Activated CD4-positive, CD25-positive, alpha-beta regulatory T cell treated with anti-CD3 and anti-CD28 coated beads, Interleukin-2, amount 50 U/mL, for 16 hours (primary cell): Measurements from ENCODE around the gene ALAD.
"Not testable (repeated sequence)": the region's sequence is repeated elsewhere in the genome, so short reads cannot be mapped to it uniquely, and the experiment has no call there.

Experiments used
- DNase-seq: peaks from one replicate; pipeline ENCODE4 v3.0.0-alpha.2; 2020; ENCODE audit warnings: low read depth, low spot score

Gene ALAD

DNA sequence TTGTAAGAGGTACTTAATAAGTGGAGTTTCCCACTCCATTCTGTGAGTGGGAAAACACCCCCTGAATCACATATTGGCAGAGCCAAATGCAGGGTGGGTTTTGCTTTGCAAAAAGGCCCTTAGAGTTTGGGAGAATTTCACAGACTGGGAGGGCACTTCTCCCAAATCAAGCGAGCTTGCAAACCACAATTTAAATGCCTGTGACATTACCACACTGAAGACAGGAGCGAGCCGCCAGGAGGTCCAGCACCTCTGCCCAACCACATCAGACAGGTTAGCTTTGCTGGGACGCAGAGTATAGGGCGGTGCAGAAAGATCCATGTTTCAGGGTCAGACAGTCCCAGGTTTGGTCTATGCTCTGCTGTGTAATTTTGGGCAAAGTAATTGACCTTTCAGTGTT, 2.3 kb downstream of the ALAD start:
- no peak for DNase-seq

DNA sequence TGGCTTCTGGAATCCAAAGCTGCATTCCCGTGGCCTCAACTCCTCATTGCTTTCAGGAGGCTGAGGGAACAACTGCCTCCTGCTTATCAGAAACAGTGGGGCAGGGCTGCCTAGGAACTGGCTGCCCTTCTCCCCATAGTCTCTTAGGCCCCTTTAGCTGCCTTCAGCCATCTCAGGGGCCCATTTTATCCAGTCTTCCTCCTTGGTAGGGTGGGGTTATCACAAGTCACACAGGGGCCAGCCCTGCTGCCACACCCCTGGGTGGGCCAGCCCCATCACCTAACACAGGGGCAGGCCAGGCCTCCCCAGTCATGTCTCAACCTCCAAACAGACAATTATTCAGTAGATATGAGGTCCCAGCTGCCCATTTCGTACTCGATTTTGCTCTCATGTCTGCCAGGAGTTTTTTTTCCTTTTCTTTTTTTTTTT, 3.9 kb downstream of the ALAD start:
- DNase-seq, result no peak

DNA sequence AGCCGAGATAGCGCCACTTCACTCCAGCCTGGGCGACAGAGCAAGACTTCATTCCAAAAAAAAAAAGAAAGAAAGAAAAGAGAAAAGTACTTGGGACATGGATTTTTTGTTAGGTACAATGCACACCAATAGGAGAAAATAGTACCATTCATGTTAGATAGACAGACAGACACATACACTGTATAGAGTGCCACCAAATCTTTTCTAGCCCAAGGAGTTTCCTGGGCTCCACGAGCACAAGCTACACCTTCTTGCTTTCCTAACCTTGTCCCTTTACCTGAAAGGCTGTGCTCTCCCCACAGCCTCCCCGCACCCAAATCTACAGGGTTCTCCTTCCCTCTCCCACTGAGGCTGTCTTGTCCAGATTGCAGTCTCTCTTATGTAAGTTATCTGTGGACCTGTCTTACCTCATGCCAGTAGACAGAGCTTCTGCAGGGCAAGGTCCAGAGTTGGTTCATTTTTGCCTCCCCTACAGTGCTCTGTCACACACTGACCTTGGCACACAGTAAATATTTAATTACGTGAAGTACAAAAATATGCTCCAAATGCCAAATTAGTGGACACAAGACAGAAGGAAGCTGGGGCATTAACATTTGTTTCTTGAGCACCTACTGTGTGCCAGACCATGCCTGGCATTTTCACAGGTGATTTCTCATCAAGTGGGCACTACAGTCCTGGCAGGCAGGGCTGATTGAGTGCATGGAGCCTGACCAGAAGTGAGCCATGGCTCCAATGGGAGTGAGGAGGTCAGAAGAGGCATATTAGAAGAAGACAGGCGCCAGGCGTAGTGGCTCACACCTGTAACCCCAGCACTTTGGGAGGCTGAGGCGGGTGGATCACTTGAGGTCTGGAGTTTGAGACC, 5.9 kb downstream of the ALAD start:
- no peak for DNase-seq

DNA sequence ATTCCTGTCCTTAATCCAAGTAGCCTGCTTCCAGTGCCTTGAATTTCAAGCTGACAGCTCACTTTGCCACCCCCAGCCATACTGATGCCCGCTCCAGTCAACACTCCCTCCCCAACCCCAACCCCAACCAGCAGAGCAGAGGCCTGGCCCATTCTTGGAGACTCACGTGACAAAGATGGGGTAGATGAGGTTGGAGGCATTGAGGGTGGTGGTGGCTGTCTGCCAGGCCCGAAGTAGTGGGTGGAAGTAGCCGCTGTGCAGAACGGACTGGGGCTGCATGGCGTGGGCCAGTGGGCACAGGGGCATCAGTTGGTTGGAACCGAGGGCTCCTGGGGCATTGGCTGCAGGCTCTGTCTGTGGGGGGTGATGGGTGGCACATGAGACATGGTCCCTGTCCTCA, 7.8 kb downstream of the ALAD start:
- no peak for DNase-seq

DNA sequence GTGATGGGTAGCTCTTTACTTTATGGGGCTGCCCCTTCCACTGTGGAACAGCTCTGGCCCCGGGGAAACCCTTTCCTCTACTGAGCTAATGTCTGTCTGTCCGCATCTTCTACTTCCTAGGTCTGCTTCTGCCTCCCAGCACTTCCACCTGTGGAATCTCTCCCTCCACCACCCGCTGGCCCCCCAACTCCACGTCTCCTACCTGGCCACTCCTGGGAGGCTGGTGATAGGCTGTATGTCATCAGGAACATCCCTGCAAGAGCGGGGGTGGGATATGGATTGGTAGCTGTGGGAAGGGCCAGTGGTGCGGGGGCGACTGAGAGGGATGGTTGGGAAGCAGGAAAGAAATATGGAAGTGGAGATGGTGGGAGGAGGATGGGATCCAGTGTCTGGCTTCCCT, 9.2 kb downstream of the ALAD start:
- DNase-seq, result no peak

DNA sequence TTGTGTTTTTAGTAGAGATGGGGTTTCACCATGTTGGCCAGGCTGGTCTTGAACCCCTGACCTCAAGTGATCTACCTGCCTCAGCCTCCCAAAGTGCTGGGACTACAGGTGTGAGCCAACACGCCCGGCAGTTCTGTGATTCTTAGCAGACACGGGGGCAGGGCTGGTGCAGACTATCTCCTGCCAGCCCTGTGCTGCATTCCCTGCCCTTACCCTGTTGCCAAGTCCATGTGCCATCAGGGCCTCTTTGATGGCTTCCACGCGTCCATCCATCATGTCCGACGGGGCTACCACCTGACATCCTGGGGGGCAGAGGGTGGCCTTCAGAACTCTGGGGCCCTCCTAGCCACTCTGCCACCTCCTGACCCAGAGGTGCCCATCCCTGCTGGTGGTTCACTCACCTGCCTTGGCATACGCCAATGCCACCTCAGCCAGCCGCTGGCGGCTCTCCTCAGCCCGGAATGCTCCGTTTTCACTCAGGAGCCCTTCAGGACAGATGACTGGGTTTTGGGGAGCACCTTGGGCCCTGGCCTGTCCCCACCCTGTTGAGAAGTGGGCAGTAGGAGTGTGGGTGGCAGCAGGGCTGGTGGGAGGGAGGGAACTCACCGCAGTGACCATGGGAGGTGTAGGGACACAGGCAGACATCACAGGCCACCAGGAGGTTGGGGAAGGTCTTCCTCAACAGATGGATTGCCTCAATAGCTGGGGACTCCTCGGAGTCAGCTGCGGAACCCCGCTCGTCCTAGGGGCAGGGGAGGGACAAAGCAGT, 10.7 kb downstream of the ALAD start:
- no peak for DNase-seq

DNA sequence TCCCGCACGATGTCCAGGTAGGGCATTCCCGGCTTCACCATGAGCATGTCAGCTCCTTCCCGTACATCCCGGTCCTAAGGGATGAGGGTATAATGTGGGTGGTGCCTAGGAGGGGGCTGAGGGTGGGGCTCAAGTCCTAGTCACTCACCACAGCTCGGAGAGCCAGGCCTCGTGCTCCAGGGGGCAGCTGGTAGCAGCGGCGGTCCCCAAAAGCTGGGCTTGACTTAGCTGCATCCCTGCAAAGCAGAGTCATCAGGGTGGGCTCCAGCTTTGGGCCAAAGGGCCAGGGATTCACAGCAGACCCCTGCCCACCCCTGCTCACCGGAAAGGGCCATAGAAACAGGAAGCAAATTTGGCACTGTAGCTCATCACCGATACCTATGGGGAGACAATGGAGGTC, 11.6 kb downstream of the ALAD start:
- no peak for DNase-seq

DNA sequence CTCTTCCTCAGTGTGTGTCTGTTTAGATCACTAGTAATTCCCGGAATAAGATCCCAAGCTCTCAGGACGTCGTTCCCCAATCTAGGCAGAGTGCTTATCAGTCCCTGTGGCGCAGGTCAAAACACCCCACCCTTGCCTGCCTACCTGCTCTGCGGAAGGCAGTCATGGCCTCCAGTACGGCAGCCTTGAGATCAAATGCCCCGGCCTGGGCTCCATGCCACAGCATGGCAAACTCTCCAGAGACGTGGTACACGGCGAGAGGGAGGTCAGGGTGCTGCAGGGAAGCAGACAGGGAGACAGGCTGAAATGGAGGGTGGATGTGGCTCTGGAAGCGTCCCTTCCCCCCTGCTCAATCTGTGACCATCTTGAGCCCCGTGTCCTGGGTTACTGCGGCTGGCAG, 12.3 kb downstream of the ALAD start:
- no peak for DNase-seq

DNA sequence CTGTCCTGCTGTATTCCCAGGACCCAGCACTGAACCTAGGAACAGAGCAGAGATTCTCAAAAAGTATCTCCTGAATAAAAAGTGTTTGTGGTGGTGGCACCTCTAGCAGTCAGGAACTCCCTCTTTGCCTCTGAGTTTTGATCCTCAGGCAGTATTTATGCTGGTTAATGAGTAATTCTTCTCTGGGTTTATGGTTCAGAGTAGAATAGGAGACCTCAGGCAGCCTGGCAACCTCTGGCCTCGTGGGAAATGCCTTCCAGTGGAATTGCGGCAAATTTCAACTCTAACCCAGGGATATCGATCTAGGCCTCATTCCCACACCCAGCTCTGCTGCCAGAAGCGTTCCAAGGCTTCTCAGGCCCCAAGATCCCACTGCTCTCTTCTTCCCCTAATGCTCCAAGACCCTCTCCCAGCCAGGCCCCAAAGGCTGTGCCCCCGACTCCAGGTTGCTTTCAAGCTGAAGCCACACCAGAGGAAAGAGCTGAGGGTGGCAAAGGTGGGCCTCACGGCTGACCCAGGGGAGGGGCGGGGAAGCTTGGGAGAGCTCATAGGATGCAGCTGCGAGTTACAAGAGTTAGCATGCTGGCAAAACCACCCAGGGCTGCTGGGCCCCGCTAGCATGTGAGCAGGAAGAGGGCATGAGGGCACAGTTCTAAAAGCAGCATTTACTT, 13.4 kb downstream of the ALAD start:
- no peak for DNase-seq

DNA sequence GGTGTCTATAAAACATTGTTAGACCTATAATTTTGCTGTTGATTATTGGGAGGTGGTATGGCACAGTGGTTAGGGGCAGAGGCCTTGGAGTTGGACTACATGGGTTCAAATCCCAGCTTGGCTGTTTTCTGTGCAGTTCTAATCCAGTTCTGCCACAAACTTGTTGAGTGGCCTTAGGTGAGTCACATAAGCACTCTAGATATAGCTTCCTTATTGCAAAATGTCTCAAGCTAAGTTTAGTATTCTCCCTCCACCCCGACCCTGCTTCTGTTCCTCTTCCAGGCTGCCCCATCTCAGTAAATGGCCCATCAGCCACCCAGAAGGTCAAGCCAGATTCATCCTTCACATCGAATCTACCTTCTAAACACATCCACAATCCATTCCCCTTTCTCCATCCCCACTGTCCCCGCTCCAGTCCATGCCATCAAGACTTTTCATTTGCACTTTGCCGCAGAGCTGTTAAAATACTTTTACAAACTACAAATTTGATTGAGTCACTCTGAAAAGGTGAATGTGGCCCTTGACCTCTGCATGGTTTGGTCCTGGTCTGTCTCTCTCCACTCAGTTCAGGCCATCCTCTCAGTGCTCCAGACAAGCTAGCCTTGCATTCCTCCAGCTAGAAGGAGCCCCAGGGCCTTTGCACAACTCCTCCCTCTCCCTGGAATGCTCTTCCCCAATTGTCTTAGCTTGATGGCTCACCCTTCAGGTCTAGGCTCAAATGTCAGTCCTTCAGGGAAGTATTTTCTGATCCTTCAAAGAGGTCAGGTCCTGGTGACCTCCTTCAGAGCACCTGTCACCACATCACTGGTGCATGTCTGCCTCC, 14.3 kb downstream of the ALAD start:
- no peak for DNase-seq

DNA sequence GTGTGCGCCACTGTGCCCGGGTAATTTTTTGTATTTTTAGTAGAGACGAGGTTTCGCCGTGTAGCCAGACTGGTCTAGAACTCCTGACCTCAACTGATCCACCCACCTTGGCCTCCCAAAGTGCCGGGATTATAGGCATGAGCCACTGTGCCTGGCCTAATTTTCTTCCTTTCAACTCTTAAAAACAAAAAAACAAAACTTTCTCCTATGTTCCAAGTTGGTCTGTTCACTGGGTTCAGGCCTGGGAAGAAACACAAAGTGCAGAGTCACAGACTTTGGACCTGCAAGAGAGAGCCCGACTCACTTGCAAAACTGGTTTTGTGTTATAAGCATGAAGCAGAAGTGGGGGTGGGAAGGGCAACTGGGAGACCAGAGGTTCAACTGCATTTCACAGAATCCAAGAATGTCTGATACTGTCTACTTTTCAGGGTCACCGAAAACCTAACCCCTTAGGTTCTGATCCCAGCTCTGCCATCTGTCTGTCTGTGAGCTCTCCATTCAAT, 19.1 kb downstream of the ALAD start:
- no peak for DNase-seq

DNA sequence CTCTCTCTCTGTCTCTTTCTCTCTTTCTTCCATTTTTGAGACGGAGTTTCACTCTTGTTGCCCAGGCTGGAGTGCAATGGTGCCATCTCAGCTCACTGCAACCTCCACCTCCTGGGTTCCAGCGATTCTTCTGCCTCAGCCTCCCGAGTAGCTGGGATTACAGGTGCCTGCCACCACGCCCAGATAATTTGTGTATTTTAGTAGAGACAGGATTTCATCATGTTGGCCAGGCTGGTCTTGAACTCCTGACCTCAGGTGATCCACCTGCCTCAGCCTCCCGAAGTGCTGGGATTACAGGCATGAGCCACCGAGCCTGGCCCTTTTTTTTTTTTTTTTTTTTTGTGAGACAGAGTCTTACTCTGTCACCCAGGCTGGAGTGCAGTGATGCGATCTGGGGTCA, 19.6 kb downstream of the ALAD start:
- not testable (repeated sequence) for DNase-seq

DNA sequence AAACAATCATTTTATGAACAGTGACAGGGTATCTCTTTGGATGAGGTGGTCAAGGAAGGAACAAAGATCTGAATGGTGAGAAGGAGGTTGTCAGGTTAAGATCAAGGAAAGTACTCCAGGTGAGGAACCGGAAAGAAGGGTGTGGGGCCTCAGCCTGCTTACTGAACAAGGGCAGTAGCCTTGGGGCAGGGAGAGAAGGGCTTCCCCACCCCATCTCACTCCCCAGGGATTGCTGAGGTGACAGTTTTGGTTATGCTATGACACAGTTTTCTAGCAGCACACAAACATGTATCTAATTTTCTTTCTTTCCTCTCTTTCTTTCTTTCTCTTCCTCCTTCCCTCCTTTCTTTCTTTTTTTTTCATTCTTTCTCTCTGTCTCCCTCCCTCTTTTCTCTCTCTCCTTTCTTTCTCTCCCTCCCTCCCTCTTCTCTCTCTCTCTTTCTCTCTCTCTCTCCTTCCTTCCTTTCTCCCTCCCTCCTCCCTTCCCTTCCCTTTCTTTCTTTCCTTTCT, 20.2 kb downstream of the ALAD start:
- DNase-seq, result no peak

DNA sequence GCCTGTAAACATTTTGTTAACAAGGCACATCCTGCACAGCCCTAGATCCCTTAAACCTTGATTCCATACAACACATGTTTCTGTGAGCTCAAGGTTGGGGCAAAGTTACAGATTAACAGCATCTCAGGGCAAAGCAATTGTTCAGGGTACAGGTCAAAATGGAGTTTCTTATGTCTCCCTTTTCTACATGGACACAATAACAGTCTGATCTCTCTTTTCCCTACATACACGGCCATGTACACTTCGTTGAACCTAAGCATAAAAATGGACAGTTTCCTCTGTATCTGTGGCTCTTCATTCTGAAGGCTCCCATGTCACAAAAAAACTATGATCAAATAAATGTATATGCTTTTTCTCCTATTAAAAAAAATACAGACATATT, 21.3 kb downstream of the ALAD start:
- DNase-seq, result not testable (repeated sequence)

DNA sequence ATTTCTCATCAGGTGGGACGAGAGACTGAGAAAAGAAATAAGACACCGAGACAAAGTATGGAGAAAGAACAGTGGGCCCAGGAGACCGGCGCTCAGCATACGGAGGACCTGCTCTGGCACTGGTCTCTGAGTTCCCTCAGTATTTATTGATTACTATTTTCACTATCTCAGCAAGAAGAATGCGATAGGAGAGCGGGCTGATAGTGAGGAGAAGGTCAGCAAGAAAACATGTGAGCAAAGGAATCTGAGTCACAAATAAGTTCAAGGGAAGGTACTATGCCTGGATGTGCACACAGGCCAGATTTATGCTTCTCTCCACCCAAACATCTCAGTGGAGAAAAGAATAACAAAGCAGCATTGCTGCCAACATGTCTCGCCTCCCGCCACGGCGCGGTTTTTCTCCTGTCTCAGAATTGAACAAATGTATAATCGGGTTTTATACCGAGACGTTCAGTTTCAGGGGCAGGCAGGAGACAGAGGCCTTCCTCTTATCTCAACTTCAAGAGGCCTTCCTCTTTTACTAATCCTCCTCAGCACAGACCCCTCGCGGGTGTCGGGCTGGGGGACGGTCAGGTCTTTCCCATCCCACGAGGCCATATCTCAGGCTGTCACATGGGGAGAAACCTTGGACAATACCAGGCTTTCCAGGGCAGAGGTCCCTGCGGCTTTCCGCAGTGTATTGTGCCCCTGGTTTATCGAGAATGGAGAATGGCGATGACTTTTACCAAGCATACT, 21.8 kb downstream of the ALAD start:
- not testable (repeated sequence) for DNase-seq

DNA sequence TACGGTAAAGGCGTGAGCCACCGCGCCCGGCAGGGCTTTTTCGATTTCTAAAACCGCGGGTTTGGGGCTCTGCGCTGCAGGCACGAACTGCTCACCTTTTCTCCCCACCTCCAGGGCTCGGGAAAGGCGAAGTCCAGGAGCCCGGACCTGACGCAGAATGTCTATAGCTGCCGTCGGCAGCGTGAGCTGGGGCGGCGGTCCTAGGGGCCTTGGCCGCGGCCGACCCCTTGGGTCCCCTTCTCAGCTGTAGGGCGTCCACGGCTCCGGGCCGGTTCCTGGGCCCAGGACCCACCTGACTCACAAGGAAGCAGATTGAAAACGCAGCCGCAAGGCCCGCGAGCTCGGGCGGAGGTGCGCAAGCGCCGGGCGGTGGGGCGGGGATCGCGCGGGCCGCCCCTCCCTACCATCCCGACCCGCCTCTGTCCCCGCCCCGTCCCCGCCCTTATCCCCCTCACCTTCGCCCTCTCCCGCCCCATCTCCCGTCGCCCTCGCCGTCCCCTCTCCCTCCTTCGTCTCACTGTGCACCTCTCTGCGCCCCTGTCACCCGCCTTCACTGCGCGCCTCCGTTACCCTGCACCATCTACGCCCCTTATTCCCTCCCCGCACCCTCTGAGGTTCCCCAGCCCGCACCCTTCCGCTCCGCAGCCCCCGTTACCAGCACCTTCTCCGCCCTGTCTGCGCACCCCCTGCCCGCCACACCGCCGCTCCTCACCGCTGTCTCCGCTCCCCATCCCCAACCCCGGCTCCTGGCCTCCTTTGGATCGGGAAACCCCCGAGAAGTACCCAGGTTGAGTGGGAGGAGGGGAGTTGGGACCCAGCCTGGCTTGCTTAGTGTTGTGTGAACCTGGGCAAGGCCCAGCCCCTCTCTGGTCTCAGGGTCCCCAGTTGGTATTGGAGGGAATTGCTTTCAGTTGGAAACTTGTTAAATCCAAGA, 24.2 kb downstream of the ALAD start, which contains the start of gene HDHD3:
TSS of gene HDHD3 (minus strand) at position 353 of the 934 bp plus-strand sequence. CDS start 2,632 bp downstream, outside the sequence.
- DNase-seq, result peak; percentile 41

DNA sequence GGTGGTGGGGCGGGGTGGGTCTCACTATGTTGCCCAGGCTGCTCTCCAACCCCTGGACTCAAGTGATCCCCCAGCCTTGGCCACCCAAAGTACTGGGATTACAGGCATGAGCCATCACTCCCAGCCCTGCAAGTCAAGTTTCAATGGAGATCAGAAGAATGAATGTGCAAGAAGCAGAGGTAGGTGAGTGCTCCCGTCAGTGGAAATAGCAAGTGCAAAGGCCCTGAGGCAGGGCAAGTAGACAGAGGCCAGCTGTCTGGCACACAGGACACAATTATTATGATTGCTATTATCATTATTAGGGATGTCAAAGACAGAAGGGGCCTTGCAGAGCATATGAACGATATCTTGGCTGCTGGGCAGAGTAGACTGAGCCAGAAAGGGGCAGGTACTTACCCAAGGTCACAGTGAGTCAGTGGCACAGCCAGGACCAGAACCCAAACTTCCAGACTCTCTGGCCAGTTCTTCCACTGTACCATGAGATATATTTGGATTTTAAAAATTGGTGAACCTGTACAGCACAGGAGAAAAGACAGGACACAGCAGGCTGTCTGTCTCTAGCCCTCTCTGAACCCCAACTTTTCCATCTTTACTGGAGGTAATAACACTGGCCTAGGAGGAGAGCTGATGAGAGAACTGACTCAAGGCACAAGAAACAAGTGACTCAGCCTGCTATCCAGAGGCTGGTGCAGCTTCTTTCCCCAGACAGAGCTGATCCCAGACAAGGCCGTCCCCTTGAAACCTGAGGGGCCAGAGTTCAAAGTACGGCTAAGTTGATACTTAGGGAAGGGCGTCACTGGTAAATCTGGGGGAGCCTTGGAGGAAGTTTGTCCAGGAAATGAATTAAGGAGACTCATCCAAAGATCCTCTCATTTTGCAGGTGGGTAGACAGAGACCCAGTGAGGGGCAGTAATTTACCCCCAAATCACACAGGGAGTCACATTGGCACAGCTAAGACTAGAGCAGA, 25.7 kb downstream of the ALAD start:
- no peak for DNase-seq
